ENCODE measurements around the gene DUSP16.

The DUSP16 gene

GRCh38 chr12:12539028-12539810, 23.4 kb downstream of the DUSP16 start:
- Histone ChIP-seq H3K79me2 (ENCODE audit: low read length) (no peaks in the 10 kb centered on the region), H3K36me3 (replicated peaks; ENCODE audit: insufficient read depth, low read length) (no peaks in the 10 kb centered on the region), H2AFZ (ENCODE audit: low read length) (no peak overlapping the region), H3K9me2 (replicated peaks; ENCODE audit: insufficient read depth, low read length) (no peaks in the 10 kb centered on the region), H4K20me1 (ENCODE audit: insufficient read depth, low read length) (no peaks in the 10 kb centered on the region), H3K27me3 (replicated peaks; ENCODE audit: insufficient read depth, low read length) (no peaks in the 10 kb centered on the region), H3F3A (ENCODE audit: insufficient read depth, low read length) (no peaks in the 10 kb centered on the region), H3K4me1 (ENCODE audit: low read length) (0 out of 2 replicates have a peak, but pooled peaks cover 4% of the 10 kb centered on the region), H3K4me3 (ENCODE audit: low read length) (no peak overlapping the region), H3K4me2 (ENCODE audit: low read depth, low read length) (no peak overlapping the region), H3K9me3 (replicated peaks; ENCODE audit: insufficient read depth, low read length) (no peaks in the 10 kb centered on the region), H3K27ac (ENCODE audit: low read length) (no peak overlapping the region), H3K9ac (ENCODE audit: low read length) (no peak overlapping the region)
- DNase-seq = no peak
- TF ChIP-seq EZH2 (optimal IDR thresholded peaks at IDR 0.05; ENCODE audit: low read depth, low read length) (no peak), EZH2phosphoT487 (IDR thresholded peaks at IDR 0.05; ENCODE audit: low read length) (no peak), CTCF (IDR thresholded peaks at IDR 0.05; ENCODE audit: low read length) (no peak)

GRCh38 chr12:12538535-12538934, 24.1 kb downstream of the DUSP16 start:
- H3K4me2 ChIP-seq (ENCODE audit: low read depth, low read length) = no peak overlapping the region
- no peak overlapping the region for H3K9ac ChIP-seq (ENCODE audit: low read length)
- no peaks in the 10 kb centered on the region for H3K36me3 ChIP-seq (replicated peaks; ENCODE audit: insufficient read depth, low read length)
- no peaks in the 10 kb centered on the region for H3K27me3 ChIP-seq (replicated peaks; ENCODE audit: insufficient read depth, low read length)
- no peak overlapping the region for H2AFZ ChIP-seq (ENCODE audit: low read length)
- H3K79me2 ChIP-seq (ENCODE audit: low read length) = no peaks in the 10 kb centered on the region
- H3F3A ChIP-seq (ENCODE audit: insufficient read depth, low read length) = no peaks in the 10 kb centered on the region
- TF ChIP-seq EZH2 (optimal IDR thresholded peaks at IDR 0.05; ENCODE audit: low read depth, low read length) (no peak), EZH2phosphoT487 (IDR thresholded peaks at IDR 0.05; ENCODE audit: low read length) (no peak), CTCF (IDR thresholded peaks at IDR 0.05; ENCODE audit: low read length) (no peak)
- no peak overlapping the region for H3K4me3 ChIP-seq (ENCODE audit: low read length)
- H3K9me3 ChIP-seq (replicated peaks; ENCODE audit: insufficient read depth, low read length) = no peaks in the 10 kb centered on the region
- no peaks in the 10 kb centered on the region for H3K9me2 ChIP-seq (replicated peaks; ENCODE audit: insufficient read depth, low read length)
- DNase-seq = no peak
- H4K20me1 ChIP-seq (ENCODE audit: insufficient read depth, low read length) = no peaks in the 10 kb centered on the region
- H3K27ac ChIP-seq (ENCODE audit: low read length) = no peak overlapping the region
- H3K4me1 ChIP-seq (ENCODE audit: low read length) = 0 out of 2 replicates have a peak, but pooled peaks cover 4% of the 10 kb centered on the region

- Histone ChIP-seq H3K27ac (ENCODE audit: low read length) (no peak overlapping the region), H3K9ac (ENCODE audit: low read length) (no peak overlapping the region), H3K4me1 (ENCODE audit: low read length) (0 out of 2 replicates have a peak, but pooled peaks cover 4% of the 10 kb centered on the region), H3K9me2 (replicated peaks; ENCODE audit: insufficient read depth, low read length) (no peaks in the 10 kb centered on the region), H3K9me3 (replicated peaks; ENCODE audit: insufficient read depth, low read length) (no peaks in the 10 kb centered on the region), H3K4me2 (ENCODE audit: low read depth, low read length) (no peak overlapping the region), H3K27me3 (replicated peaks; ENCODE audit: insufficient read depth, low read length) (no peaks in the 10 kb centered on the region), H3K36me3 (replicated peaks; ENCODE audit: insufficient read depth, low read length) (no peaks in the 10 kb centered on the region), H2AFZ (ENCODE audit: low read length) (no peak overlapping the region), H3K4me3 (ENCODE audit: low read length) (no peak overlapping the region), H3K79me2 (ENCODE audit: low read length) (no peaks in the 10 kb centered on the region), H3F3A (ENCODE audit: insufficient read depth, low read length) (no peaks in the 10 kb centered on the region), H4K20me1 (ENCODE audit: insufficient read depth, low read length) (no peaks in the 10 kb centered on the region)
- no peak for TF ChIP-seq EZH2 (optimal IDR thresholded peaks at IDR 0.05; ENCODE audit: low read depth, low read length)
- no peak for TF ChIP-seq EZH2phosphoT487 (IDR thresholded peaks at IDR 0.05; ENCODE audit: low read length)
- no peak for TF ChIP-seq CTCF (IDR thresholded peaks at IDR 0.05; ENCODE audit: low read length)
- DNase-seq = no peak
These were observed 25.2 kb downstream of the DUSP16 start for GRCh38 chr12:12537421-12537820.

All from MM.1S (cell line).